VCaP (cell line): ENCODE measurements around the gene EFCAB8.

Experiments
- H3K27ac ChIP-seq: fragments of 450-650 bp; 2 replicates; pipeline ENCODE4 v1.5.1; 2017
- TF ChIP-seq, protein P1 (sequence below): fragments of 450-650 bp; conservative IDR thresholded peaks from 2 replicates; pipeline ENCODE4 v1.5.1; 2017; ENCODE audit warnings: mild to moderate bottlenecking, moderate library complexity

The EFCAB8 gene

DNA sequence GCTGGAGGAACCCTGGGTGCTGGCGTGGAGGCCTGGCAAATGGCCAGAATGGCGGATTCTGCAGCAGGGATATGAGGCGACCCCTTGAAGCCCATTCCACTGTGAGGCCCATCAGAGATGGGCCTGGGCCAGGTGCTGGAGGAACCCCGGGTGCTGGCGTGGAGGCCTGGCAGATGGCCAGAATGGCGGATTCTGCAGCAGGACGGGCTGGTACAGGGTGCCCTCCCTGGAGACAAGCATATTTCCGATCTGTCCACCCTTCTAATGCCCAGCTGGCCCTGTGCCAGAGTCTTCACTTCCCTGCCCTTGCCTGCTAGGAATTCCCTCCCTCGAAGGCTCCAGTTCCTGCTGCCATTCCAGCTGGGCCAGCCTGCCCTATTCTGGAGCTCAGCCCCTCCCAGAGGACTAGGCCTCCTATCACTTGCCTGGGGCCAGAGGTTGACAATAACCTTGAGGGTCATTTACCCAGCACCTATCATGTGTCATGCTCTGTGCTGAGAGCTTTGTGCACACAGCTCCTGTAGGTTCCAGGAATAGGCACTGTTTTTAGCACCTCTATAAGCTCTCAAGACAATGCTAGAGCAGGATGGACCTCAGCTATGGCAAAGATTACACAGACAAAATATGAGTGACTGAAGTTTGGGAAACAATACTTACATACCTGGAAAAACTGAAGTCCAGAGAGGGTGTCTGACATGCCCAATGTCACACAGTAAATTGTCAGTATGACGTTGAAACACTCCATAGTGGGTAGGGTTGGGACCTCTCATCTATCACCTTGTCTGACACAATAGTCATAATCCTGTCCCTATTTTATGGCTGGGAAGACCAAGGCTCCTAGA is 124.1 kb downstream of the EFCAB8 start:
- H3K27ac ChIP-seq: peak overlapping the region; percentile 39; the same call in 1 of the 2 replicates
- TF ChIP-seq, protein P1, sequence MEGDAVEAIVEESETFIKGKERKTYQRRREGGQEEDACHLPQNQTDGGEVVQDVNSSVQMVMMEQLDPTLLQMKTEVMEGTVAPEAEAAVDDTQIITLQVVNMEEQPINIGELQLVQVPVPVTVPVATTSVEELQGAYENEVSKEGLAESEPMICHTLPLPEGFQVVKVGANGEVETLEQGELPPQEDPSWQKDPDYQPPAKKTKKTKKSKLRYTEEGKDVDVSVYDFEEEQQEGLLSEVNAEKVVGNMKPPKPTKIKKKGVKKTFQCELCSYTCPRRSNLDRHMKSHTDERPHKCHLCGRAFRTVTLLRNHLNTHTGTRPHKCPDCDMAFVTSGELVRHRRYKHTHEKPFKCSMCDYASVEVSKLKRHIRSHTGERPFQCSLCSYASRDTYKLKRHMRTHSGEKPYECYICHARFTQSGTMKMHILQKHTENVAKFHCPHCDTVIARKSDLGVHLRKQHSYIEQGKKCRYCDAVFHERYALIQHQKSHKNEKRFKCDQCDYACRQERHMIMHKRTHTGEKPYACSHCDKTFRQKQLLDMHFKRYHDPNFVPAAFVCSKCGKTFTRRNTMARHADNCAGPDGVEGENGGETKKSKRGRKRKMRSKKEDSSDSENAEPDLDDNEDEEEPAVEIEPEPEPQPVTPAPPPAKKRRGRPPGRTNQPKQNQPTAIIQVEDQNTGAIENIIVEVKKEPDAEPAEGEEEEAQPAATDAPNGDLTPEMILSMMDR: no peak

DNA sequence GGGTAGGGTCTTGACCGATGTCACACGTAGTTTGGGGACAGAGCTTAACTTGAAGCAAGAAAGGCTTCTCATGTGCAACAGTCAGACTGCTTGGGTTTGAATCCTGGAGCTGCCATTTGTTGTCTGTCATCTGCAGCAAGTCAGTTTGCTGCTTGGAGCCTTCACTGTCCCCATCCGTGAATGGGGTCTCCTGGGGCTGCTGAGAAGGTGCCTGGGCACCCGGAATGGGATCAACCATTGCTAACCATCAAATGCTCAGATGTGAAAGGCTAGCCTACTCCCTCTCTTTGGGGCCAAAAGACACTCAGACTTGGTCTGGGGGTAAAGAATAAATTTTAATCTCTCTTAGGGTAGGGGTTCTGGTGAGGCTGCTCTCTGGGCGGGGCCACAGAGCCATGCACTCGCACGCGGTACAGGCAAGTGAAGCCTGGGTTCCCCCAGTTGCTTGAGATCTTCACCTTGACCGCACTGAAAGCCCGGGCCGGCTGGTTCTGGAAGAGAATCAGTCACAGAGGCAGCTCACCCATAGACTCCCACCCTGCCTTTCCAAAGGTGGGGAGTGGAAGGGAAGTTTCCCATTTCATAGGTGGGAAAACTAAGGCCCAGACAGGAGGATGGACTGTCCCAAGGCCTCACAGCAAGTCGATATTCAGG is 124.9 kb downstream of the EFCAB8 start:
- TF ChIP-seq, protein P1: no peak
- peak overlapping the region; percentile 39; the same call in 1 of the 2 replicates for H3K27ac ChIP-seq

DNA sequence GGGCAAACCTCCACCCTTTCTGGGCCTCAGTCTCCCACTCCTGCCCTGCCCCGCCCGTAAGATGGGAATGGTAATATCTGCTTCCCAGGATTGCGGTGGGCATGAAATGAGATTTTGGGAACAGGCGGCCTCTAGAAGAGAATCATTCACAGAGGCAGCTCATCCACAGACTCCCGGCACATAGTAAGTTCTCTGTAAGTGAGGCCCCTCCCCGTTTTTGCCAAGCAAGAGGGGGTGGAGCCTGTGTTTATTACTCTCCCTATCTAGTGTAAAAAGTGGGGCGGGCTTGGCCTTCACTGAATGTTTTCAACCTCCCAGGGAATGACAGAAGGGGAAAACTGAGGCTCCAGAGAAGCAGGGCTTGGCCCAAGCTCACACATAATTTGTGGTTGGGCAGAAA is 125.5 kb downstream of the EFCAB8 start:
- TF ChIP-seq, protein P1: no peak
- no peak overlapping the region for H3K27ac ChIP-seq

DNA sequence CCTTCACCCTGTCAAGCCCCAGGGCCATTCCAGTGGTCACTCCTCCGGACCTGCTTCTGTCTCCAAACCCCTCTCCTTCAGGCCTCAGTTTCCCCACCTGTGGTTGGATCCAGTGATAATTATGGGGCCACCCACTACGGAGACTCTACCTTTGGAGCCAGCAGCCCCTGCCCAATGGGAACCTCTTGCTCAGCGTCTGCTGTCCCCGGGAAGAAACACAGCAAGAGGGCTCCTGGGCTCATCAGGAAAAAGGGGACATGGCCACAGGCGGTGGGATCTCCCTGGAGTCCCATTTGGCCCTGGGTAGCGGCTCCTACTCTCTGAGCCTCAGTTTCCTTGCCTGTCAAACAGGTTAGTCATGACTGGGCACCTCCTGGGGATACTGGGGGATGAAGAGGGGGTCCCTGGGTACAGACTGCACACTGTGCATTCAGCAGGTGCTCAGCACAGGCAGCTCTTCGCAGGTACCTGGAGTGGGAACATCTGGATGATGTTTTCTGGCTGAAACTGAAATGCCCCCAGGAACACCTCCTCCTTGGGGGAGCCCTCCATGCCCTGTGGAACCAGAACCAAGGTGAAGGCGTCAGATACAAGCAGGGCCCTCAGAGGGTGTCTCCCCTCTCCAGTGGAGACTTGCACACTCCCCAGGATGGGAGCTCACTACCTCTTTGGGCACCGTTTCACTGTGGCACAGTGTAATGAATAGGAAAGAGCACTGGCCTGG is 126.1 kb downstream of the EFCAB8 start:
- TF ChIP-seq, protein P1: no peak
- no peak overlapping the region for H3K27ac ChIP-seq

DNA sequence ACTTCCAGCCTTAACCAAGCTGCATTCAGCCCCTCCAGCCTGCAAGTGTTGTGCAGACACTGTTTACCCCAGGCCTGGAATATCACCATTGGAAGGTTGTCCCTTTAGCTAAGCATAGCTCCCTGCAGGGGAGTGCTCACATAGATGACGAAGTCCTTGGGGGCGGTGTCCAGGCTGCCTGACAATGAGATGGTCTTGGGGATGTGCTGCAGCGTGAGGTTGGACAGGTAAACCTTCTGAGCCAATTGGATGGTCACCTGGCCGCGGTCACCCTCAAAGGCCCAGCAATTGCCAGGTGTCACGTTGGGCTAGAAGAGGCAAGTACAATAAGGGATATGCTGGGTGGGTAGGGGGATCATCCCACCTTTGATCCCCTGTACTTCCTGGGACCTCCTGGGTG is 126.9 kb downstream of the EFCAB8 start:
- TF ChIP-seq, protein P1: no peak

DNA sequence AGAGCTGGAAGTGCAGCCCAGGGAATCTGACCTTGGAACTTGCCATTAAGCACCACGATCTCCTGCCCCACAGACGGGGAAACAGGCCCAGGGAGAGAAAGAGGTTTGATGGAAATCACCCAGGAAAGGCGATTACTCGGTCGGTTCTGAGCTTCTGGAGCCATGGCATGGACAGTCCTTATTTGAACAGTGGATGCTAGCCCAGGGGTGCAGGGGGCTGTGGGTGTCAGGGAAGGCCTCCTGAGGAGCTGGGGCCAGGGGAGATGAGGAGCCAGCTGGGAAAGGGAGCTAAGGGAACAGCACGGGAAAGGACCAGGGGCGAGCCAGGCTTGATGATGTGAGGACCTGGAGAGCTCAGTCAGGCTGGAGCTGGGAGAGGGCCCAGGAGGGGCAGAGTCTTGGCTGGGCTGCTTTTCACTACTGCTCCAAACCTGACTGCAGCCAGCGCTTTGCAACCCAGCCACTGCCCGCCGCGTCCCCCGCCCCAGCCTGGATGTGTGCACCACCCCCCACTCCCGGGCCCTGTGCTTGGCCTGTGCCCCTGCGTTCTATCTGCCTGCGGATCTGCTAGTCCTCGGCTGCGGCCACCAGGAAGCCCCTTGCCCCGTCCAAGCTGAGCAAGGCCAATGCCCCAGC is 127.7 kb downstream of the EFCAB8 start:
- TF ChIP-seq, protein P1: no peak
- H3K27ac ChIP-seq: no peak overlapping the region

More for the DNA sequence above, 126.9 kb downstream of the EFCAB8 start:
- no peak overlapping the region for H3K27ac ChIP-seq
